Astrocyte (in vitro differentiated cells and primary cell): ENCODE results near the gene ZFAND5.

ENCODE experiments used
- CTCF ChIP-seq: IDR thresholded peaks from 2 replicates; pipeline ENCODE4 v1.5.1; 2011; ENCODE audit warnings: low read depth, mild to moderate bottlenecking, inconsistent platforms, low read length, moderate library complexity; ENCODE audit not compliant: insufficient read depth
- EZH2 ChIP-seq: IDR thresholded peaks from 2 replicates; pipeline ENCODE4 v1.6.1; 2012; ENCODE audit warnings: mild to moderate bottlenecking, low read length, inconsistent platforms; ENCODE audit not compliant: insufficient read depth

DNA sequence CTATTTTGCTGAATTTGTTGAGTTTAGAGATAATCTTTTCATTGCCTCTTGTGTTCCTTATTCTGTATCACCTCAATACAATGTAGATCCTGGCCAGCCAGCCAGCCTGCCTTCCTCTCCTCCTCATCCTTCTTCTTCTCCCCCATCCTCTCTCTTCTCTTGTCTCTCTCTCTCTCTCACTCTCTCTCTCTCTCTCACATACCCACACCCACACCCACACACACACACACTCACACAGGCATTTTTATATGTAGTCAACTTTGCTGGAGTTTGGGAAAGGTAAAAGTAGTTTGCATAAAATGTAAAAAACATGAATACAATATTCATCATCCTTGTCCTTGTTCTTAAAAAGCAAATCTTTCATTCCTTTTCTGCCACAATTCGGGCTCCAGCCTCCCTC lies 60.5 kb downstream of the ZFAND5 start:
- TF ChIP-seq CTCF = no peak
- no peak for TF ChIP-seq EZH2
